WERI-Rb-1 (cell line): Measurements from ENCODE around the gene LPGAT1.

Experiments used
- DNase-seq: peaks from one replicate; pipeline ENCODE4 v3.0.0-alpha.2; 2020
- H3K27ac ChIP-seq: fragments of 250-450 bp; sonication (Bioruptor Pico); 2 replicates; pipeline ENCODE4 v1.5.1; 2020; ENCODE audit warnings: mild to moderate bottlenecking, moderate library complexity
- H3K27me3 ChIP-seq: fragments of 250-450 bp; sonication (Bioruptor Pico); 2 replicates; pipeline ENCODE4 v1.5.1; 2021; ENCODE audit warnings: mild to moderate bottlenecking, low read depth, moderate library complexity; ENCODE audit not compliant: insufficient read depth, severe bottlenecking
- H3K36me3 ChIP-seq: fragments of 250-450 bp; sonication (Bioruptor Pico); 2 replicates; pipeline ENCODE4 v1.5.1; 2020; ENCODE audit warnings: mild to moderate bottlenecking, moderate library complexity
- H3K4me3 ChIP-seq: 2 replicates; pipeline ENCODE4 v1.5.1; 2011; ENCODE audit warnings: low read depth, mild to moderate bottlenecking, control low read depth, low read length
- H3K9me3 ChIP-seq: fragments of 250-450 bp; sonication (Bioruptor Pico); 2 replicates; pipeline ENCODE4 v1.5.1; 2021; ENCODE audit warnings: mild to moderate bottlenecking, moderate library complexity; ENCODE audit not compliant: severe bottlenecking
- TF ChIP-seq, protein P1 (sequence below): IDR thresholded peaks from 2 replicates; pipeline ENCODE4 v1.5.1; 2011; ENCODE audit warnings: low read depth, mild to moderate bottlenecking, control low read depth, inconsistent platforms, low read length

Gene LPGAT1

GRCh38 chr1:211738691-211739301, 91.8 kb downstream of the LPGAT1 start:
- TF ChIP-seq, protein P1, sequence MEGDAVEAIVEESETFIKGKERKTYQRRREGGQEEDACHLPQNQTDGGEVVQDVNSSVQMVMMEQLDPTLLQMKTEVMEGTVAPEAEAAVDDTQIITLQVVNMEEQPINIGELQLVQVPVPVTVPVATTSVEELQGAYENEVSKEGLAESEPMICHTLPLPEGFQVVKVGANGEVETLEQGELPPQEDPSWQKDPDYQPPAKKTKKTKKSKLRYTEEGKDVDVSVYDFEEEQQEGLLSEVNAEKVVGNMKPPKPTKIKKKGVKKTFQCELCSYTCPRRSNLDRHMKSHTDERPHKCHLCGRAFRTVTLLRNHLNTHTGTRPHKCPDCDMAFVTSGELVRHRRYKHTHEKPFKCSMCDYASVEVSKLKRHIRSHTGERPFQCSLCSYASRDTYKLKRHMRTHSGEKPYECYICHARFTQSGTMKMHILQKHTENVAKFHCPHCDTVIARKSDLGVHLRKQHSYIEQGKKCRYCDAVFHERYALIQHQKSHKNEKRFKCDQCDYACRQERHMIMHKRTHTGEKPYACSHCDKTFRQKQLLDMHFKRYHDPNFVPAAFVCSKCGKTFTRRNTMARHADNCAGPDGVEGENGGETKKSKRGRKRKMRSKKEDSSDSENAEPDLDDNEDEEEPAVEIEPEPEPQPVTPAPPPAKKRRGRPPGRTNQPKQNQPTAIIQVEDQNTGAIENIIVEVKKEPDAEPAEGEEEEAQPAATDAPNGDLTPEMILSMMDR = no peak
- Histone ChIP-seq H3K36me3 (no peaks in the 10 kb centered on the region), H3K9me3 (no peaks in the 10 kb centered on the region), H3K4me3 (peak overlapping the region; percentile 3; the same call in 1 of the 2 replicates), H3K27me3 (no peaks in the 10 kb centered on the region), H3K27ac (peak overlapping the region; percentile 39)
- peak; percentile 65 for DNase-seq

DNA sequence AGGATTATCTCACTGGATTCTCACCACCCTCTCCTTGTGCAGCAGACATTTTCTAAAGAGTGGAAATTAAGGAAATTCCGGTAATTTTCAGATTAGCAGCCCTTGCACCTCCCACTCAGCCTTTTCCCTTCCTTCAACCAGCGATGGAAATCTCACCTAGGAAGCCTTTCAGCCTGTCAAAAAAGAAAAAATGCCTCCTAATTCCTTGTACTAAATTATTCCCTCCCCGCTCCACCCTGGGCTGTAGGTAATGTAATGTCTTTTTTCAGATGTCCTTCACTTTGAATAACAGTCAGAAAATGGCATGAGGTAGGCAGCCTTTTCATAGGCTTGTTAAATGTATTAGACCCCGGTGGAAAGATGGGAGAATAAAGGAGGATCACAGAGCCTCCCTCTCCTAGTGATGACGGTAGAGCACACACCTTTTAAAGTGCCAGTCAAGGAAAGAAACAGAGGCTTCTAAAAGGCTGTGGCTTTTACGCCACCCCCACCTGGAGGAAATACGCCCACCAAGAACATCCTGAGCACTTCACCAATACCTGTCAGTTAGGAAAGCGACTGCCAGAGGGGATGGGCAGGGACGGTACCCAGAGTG, 92.4 kb downstream of the LPGAT1 start:
- H3K27me3 ChIP-seq = no peaks in the 10 kb centered on the region
- no peak overlapping the region for H3K4me3 ChIP-seq
- TF ChIP-seq, protein P1 = no peak
- no peak for DNase-seq
- no peaks in the 10 kb centered on the region for H3K36me3 ChIP-seq
- H3K27ac ChIP-seq = peak overlapping the region; percentile 39
- no peaks in the 10 kb centered on the region for H3K9me3 ChIP-seq

DNA sequence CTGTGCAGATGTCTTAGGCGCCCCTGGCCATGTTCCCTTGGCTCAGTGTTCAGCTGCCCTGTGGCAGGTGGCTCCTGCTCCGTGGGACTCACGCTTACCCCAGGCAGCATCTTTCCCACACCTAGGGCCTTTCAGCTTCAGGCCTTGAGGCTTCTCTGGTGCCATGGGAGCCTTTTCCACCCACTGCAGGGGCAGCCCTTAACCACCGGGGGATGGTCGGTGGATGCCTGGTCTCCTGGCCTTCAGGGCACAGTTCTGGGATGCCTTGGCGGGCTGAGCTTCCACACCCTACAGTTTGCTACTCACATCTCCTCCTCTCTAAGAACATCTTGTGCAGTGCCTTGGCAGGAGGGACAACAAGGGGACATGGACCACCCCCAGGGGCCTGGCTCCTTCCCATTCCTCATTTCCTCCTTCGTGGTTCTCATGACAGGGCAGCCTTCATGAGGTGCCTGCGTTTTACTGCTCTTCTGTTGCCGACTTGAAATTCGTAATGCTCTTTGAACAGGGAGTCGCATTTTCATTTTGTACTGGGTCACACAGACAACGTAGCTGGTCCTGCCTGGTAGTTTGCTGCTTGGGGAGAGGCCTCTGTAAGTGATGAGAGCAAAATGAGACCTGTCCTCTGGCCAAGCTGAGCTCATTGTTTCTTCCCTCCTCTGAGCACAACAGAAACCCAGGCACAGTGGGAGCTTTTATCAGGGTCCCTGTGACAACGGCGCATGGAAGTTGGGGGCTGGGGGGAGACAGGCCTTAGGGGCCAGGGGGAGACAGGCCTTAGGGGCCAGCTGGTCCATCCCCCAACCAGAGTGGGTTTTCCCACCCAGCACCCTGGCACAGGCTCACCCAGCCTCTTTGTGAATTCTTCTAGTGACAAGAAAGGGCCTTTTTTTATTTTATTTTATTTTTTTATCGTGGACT, 93.2 kb downstream of the LPGAT1 start:
- H3K27me3 ChIP-seq = no peaks in the 10 kb centered on the region
- H3K9me3 ChIP-seq = no peaks in the 10 kb centered on the region
- no peaks in the 10 kb centered on the region for H3K36me3 ChIP-seq
- TF ChIP-seq, protein P1 = 0 out of 2 replicates have a peak, but pooled peaks have one; percentile 16
- DNase-seq = no peak
- peak overlapping the region; percentile 54 for H3K27ac ChIP-seq
- H3K4me3 ChIP-seq = no peak overlapping the region

GRCh38 chr1:211736351-211736915, 94.1 kb downstream of the LPGAT1 start:
- Histone ChIP-seq H3K4me3 (no peak overlapping the region), H3K27ac (peak overlapping the region; percentile 54), H3K27me3 (no peaks in the 10 kb centered on the region), H3K9me3 (no peaks in the 10 kb centered on the region), H3K36me3 (no peaks in the 10 kb centered on the region)
- TF ChIP-seq, protein P1 = no peak
- DNase-seq = peak; percentile 88

DNA sequence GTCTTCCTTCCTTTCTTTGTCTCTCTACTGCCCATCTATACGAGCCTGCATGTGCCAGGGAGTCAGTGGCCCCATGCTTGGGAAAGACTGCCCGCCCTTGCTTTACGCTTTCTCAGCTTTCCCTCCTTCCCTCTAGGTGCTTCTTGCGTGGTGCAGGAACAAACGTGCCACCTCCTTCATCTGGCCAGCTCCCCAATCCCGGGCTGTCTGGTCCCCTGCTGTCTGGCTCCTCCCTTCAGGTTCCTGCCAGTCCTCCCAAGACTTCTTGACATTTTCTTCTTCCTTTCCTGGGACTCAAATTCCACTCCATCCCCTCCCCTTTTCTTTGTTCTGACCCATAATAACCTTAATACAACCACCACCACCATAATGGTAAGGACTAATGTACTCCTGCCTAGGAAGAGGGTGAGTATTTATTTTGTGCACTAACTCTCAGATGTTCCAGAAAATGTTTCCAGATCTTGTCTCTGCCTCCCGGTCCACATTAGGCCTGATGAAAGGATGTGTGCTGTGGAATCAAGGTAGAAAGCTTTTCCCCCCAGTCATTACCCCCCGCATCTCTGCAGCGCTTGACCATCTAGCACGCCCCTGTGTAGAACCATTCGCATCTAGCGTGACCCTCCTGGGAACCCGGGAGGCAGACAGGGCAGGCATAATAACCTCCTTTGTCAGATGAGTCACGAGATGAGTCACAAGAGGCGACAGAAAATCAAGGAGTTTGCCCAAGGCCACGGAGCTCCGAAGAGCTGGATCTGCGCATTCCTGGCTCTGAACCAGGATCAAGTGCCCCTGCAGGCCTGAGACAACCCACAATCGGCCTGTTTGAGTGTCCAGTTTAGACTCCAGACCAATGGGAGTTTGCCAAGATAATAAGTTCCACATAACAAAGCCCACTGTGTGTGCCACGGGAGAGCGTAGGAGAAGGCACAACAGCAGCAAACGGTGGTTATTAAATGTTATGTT, 95.1 kb downstream of the LPGAT1 start:
- H3K27me3 ChIP-seq = no peaks in the 10 kb centered on the region
- H3K9me3 ChIP-seq = no peaks in the 10 kb centered on the region
- peak overlapping the region; percentile 54; the same call in 1 of the 2 replicates for H3K27ac ChIP-seq
- TF ChIP-seq, protein P1 = no peak
- DNase-seq = no peak
- no peak overlapping the region for H3K4me3 ChIP-seq
- H3K36me3 ChIP-seq = no peaks in the 10 kb centered on the region
